Measurements from ENCODE around the gene CCL23. TPM values are rescaled to one million over a fixed set of nuclear protein-coding genes. Genes with fewer than 3 reads are reported as not detected.

Gene CCL23
- polyA plus RNA-seq, 1 donor from 2014 or later: not detected

GRCh38 chr17:36004594-36005108 lies 13.1 kb downstream of the CCL23 start:
- no peak for TF ChIP-seq REST (IDR thresholded peaks at IDR 0.05; ENCODE audit: borderline replicate concordance)

GRCh38 chr17:36002631-36003030 lies 15.1 kb downstream of the CCL23 start:
- no peaks in the 10 kb centered on the region for H3K27me3 ChIP-seq (ENCODE audit: insufficient read depth, low read depth, low read length)
- no peak overlapping the region for H3K9ac ChIP-seq (ENCODE audit: low read length)
- no peak overlapping the region for H3K4me3 ChIP-seq (ENCODE audit: low read length)
- H4K20me1 ChIP-seq (ENCODE audit: insufficient read depth): no peaks in the 10 kb centered on the region
- H3K27ac ChIP-seq (ENCODE audit: low read length): no peak overlapping the region
- H3K4me2 ChIP-seq (ENCODE audit: low read length): no peak overlapping the region
- H3K79me2 ChIP-seq (replicated peaks; ENCODE audit: insufficient read depth, low read length): no peaks in the 10 kb centered on the region
- no peaks in the 10 kb centered on the region for H3F3A ChIP-seq (ENCODE audit: insufficient read depth, low read length, poor library complexity, severe bottlenecking)
- H2AFZ ChIP-seq (ENCODE audit: low read depth, low read length): no peak overlapping the region
- no peaks in the 10 kb centered on the region for H3K36me3 ChIP-seq (ENCODE audit: insufficient read depth, low read length)
- H3K9me3 ChIP-seq (ENCODE audit: low read length): no peaks in the 10 kb centered on the region
- no peaks in the 10 kb centered on the region for H3K9me2 ChIP-seq (ENCODE audit: insufficient read depth, low read length)
- TF ChIP-seq TAF1 (IDR thresholded peaks at IDR 0.05; ENCODE audit: low read depth) (no peak), POLR2AphosphoS5 (IDR thresholded peaks at IDR 0.05) (no peak), EP300 (conservative IDR thresholded peaks at IDR 0.05; ENCODE audit: poor library complexity, severe bottlenecking) (no peak), SMC3 (conservative IDR thresholded peaks at IDR 0.05; ENCODE audit: poor library complexity) (no peak), MXI1 (conservative IDR thresholded peaks at IDR 0.05; ENCODE audit: poor library complexity, severe bottlenecking) (no peak), CTCF (IDR thresholded peaks at IDR 0.05; ENCODE audit: poor library complexity, severe bottlenecking) (no peak), RAD21 (conservative IDR thresholded peaks at IDR 0.05) (no peak), EZH2 (IDR thresholded peaks at IDR 0.05; ENCODE audit: borderline replicate concordance, insufficient read depth, low read length, poor library complexity, severe bottlenecking) (no peak), REST (IDR thresholded peaks at IDR 0.05; ENCODE audit: borderline replicate concordance) (no peak)

More at GRCh38 chr17:36004594-36005108, 13.1 kb downstream of the CCL23 start:
- Histone ChIP-seq H3K9me2 (ENCODE audit: insufficient read depth, low read length) (no peaks in the 10 kb centered on the region), H3K4me2 (ENCODE audit: low read length) (no peak overlapping the region), H4K20me1 (ENCODE audit: insufficient read depth) (no peaks in the 10 kb centered on the region), H3K4me3 (ENCODE audit: low read length) (no peak overlapping the region), H3K36me3 (ENCODE audit: insufficient read depth, low read length) (no peaks in the 10 kb centered on the region), H3K27ac (ENCODE audit: low read length) (no peak overlapping the region), H2AFZ (ENCODE audit: low read depth, low read length) (no peak overlapping the region), H3F3A (ENCODE audit: insufficient read depth, low read length, poor library complexity, severe bottlenecking) (no peaks in the 10 kb centered on the region), H3K9ac (ENCODE audit: low read length) (no peak overlapping the region), H3K9me3 (ENCODE audit: low read length) (no peaks in the 10 kb centered on the region), H3K27me3 (ENCODE audit: insufficient read depth, low read depth, low read length) (no peaks in the 10 kb centered on the region), H3K79me2 (replicated peaks; ENCODE audit: insufficient read depth, low read length) (no peaks in the 10 kb centered on the region)

Data from neural cell (in vitro differentiated cells).